DMS153 treated with DMSO at 0.1 percent for 48 hours (cell line): ENCODE measurements around the gene LMX1A.

Experiments
- DNase-seq: peaks from one replicate; lab custom pipeline; 2025; ENCODE audit not compliant: unreplicated experiment; lab: John Stamatoyannopoulos, UW

The LMX1A gene

DNA sequence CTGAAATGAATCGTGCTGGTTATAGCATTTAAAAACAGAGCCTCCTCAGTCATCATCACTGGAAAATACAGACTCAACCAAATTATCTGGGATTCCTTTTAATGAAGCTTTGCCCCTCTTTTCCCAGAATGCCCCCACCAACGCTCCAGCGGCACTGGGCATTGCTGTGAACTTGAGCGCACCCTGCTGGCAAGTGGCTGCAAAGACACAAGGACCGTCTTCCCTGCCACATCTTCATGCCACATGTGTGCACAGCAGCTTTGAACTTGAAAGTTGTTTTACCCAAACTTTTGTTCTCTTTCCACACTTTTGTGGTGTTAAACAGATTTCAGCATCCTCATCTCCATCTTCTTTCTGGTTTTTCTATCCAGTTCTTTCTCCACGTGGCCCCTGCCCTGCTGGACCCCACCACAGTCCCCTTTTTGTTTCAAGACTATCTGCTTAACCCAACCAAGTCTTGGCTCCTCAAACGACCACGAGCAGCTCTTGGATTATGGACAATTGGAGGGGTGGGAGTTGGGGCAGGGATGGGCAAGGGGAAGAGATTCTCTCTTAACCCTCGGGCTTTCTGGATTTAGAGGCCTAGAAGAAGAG is 12.8 kb upstream of the LMX1A start:
- DNase-seq, result no peak

DNA sequence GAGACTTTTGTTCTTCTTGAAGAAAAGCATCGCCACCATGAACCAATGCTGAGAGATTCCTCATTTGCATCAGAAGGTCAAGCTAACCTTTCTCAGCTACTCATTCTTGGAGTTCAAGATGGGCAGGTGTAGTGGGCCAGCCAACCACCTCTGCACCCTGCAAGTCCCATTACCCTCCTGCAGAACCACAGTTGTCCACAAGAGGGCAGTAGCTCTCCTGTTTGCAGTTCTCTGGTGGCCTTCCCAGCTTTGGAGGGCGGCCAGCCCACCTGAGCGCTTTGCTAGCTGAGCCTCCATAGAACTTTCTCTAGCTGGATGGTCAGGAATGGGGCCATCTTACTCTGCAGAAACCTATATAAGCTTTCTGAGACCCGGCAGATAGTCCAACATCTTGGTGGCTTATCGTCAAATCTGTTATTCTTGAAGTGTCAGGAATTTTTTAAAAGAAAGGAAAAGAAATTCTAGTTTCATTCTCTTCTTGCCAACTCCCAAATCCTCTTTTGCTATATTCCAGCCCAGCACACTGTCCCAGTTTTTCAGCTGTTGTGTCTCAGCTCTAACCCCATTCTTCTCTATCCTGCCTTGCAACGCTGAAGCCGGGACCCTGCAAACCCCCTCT is 11.0 kb upstream of the LMX1A start:
- DNase-seq, result peak; percentile 78

DNA sequence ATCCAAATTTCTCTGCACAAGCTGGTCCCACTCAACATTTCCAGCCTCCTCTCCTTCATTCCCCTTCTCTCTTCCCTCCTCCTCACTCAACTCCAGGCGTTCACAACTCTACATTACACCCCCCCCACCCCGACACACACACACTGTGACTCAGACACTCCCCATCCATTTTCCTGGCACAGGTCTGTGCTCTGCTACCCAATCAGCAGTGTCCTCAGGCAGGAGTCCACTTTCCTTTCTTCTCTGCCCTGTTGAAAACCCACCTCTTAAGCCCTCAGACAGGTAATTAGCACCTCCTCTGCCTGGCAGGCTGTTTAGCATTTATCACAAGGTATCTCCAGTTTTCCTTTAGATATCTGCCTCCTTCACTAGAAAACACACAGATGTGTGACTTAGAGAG is 8.8 kb upstream of the LMX1A start:
- no peak for DNase-seq

DNA sequence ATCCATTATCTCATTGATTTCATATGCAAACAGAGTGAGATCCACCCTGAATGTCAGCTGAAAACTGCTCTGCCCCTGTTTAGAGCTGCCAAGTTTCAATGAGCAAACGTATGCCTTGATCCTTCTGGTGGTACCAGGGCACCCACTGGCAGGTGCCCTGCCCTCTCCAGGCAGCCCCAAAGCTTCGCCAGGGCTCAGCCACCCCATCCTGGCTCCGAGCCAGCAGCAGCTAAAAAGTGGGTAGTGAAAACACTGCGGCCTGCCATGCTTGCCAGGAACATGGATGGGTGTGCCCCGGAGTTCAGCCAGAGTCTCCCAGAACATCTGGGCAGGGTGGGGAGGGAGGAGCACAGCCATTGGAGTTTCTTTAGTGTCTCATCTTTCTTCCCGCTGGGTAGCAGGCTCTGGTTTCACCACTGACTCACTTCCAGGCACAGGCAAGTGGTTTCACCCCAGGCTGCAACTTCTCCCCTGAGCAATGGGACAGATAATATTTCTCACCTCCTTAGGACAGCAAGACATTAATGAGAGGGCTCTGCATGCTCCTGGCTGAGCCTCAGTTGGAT is 8.1 kb upstream of the LMX1A start:
- DNase-seq, result peak; percentile 30

DNA sequence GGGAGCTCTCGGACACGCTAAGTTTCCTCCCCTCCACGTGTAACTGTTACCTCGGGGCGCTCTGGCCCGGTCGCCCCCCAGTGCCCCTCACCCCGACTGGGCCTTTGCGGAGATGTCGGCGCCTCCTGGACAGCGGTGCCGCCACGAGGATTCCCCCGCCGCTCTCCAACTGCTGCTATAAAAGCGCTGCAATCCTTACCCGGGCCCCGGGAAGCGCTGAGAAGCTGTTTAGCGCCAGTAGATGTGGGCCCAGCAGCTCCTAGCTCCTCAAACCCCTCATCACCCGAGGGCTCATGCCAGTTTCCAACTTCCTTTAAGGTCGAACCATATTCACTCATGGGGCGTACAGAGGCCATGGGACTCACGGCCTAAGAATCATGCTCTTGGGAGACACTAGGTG is 361 bp upstream of the LMX1A start:
- no peak for DNase-seq

DNA sequence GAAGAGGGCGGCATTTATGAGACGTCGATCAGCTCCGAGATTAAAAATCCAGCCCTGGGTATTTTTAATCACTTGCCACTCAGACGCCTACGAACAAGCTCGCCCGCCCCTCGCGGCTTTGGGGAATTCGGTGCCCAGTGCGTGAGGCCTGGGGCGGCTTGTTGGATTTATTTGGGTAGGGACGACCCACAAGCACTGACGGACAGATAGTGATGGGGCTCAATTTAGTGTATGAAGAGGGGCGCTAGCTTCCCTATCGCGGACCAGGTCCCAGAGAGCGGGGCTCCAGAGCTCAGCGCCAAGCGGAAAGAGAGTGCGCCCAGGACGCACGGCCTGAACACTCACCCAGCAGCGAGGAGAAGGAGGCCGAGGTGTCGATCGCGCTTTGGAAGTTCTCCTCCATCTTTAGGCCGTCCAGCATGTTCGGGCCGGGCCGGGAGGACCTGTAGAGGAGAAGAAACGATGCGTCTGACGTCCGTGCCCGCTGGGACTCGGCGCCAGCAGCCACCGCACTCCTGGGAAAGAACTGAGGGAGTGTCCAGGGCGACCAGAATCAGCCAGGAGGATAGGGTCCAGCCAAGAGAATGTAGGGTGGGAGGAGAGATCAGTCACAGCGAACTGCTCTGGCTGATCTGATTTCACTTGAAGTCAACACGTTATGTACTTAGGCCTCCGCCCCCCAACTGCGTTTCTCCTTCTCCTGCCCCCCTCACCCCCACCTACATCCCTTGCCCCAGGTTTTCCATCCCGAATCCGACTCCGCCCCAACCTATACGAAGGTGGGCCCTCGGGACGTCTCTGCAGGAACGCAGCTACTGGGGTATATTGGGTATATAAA is 1.2 kb downstream of the LMX1A start:
- DNase-seq, result no peak

DNA sequence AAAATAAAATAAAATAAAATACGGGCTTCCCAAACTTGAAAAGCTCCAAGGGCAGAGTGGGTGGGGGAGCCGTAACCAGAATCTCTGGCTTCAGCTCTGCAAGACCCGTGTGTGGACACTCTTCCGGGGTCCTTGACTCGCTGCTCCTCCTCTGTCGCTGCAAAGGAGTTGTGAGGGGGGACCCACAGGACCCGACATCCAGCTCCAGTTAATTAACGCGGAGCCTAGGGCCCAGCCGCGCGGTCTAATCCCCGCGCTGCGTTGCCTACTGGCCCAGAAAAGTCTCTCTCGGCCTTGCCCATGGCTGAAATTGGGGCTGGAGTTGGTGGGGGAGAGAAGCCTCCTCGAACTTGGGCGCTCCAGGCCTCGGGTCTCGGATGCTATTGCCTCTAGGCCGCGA is 1.8 kb downstream of the LMX1A start:
- no peak for DNase-seq

DNA sequence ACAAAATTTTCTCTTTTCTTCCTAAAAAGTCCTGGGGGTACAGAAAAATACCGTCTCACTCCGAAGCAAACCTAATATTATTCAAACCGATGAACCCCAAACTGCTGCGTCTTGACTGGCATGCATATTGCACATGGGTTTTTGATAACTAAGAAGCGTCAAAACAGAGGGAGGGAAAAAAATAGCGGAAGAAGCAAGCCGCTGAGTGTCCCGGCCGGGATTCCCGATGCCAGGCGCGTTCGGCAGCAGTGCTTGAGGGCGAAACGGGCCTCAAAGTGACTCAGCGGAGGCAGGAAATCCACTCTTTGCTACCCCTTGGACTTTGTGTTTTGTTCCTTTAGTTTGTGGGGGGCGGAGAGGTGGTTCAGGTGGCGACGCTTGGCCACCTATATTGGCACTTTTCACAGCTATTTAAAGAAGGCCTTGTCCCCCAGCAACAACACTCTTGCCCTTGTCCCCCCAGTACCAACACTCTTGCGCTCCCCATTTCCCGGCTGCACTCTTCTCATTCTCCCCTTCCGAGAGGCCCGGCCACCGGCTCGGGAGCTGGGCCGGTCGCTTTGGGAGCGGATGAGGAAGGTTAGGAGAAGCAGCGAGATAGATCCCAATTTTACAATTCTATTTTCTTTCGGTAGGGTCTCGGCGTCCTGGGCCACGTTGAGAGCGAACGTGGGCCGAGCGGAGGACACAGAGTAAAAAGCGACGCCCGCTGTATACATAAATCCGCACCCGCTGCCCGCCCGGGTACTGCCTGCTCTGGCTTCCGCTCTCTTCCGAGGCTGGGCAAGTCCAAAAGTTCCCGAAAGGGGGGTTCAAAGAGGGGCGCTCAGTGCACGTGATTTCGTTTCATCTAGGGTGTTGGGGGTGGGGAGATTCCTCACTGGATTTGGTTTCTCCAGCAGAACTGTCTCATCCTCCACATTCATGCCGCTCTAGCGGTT is 2.5 kb downstream of the LMX1A start:
- DNase-seq, result no peak

DNA sequence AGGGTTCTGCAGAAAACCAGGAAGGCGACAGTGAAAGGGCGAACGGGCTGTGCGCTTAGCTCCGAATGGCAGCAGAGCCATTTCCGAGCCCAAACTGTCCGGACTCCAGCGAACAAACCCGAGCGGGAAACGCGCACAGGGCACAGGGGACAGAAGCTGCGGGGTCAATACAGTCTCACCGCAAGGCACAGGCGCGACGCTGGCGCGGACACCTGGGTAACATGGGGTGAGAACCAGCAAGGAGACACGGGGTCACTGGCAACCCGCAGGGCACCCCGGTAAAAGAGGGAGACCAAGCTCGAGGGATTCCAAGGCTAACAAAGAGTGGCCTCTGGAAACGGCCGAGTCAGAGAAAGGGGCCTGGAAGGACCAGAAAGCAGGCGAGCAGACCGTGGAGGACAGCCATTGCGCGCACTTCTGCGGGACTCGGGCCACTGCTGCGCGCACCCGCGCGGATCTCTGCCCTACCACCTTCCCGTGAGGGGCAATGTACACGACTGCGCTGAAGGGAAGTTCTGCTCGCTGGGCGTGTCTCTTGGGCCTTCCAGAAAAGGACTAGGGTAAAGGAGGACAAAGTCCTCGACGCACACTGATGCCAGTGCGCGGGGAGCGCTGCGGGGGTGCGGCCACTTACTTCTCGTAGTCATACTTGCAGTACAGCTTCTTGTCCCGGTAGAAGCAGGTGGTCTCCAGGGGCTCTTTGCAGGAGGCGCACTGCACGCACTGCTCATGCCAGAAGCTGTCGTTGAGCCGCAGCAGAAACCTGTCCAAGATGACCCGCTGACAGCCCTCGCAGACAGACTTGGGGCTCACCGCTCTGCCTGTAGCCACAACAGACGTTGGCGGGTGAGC is 3.8 kb downstream of the LMX1A start:
- DNase-seq, result no peak

DNA sequence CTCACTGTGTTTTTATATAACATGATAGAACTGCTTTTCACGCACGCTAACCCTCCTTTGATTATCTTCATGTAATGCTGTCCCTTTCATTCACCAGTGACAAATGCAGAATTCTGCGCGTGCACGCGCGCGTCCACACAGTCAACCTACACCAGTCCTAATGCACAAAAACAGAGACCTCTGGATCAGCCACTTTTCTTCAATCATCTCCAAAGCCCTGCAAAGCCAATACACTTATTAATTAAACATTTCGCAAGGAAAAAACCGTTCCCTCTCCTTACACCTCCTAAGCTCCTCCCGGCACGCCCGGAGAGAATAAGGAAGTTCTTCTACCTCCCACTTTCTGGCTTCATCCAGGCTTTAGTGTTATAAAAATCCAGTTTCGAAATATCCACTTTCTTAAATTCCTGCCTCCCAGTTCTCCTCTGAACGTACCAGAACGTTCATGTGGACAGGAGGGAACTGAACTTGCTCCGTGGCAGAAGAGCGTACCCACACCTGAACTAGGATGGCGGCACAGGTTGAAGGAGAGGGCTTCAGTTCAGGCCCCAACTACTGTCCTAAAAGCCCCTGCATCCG is 4.6 kb downstream of the LMX1A start:
- DNase-seq, result no peak

DNA sequence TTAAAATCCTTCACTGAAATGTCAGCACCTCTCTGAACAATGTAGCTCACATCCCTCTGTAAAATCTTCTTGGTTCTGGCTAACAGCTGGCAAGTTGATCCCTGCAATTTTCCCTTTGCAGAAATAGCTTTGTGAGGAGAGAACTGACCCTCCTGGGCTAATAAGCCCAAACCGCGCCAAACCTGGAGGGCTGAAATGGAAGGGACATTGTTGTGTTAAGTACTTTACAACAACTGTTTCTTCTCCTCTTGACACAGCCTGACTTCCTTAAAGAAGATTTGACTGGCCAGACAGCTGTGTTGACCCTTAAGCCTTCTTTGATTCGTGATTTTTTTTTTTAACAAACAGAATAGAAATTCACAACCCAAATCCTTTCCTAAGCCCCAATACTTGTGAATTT is 5.7 kb downstream of the LMX1A start:
- DNase-seq, result no peak

DNA sequence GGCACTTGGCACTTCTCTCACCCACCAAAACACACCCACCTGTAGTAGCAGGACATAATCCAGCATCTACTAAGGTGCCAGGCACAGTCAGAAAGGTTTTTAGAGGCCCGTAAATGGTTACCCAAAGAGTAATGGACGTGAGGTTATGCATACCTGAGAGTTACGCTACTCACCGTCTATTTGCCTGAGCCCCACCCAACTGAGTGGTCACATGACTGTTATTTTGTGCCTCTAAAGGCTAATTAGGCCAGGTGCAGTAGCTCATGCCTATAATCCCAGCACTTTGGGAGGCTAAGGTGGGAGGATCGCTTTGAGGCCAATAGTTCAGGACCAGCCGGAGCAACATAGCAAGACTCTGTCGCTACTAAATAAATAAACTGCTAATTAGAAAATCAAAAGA is 11.0 kb downstream of the LMX1A start:
- DNase-seq, result no peak

DNA sequence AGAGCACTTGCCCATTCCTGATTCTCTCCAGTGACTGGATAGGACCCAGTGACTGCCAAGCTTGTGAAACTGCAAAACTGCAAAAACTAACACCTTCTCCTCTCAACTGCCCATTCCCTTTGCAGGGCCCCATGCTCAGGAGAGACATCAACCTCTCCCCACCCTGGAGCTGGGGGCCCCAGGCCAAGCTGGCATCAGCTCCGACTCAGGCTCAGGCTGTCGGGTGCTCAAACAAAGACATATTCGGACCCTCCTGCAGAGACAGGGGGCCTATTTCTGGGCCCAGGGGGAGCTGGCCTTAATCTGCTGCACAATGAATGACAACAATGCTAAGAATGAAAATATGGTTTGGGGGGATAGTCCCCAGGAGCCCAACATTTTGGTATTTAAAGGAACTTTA is 11.8 kb downstream of the LMX1A start:
- no peak for DNase-seq

DNA sequence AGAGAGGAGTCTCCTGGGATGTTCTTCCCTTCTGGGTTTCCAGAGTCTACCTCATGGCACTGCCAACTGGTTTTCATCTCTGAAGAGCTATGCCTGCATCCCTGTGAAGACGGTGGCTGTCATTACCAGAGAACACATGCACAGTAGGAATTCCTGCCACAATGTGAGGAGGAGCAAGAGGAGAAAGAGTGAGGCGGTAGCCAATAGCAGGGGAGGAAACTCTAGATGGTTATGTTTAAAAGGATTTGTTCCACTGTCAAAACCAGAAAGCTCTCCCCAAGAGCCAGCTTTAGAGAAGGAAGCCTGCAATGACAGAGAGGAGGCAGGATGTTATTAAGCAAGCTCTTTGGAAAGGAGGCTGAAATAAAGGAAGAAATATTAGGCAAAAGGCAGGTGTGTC is 12.3 kb downstream of the LMX1A start:
- DNase-seq, result no peak

DNA sequence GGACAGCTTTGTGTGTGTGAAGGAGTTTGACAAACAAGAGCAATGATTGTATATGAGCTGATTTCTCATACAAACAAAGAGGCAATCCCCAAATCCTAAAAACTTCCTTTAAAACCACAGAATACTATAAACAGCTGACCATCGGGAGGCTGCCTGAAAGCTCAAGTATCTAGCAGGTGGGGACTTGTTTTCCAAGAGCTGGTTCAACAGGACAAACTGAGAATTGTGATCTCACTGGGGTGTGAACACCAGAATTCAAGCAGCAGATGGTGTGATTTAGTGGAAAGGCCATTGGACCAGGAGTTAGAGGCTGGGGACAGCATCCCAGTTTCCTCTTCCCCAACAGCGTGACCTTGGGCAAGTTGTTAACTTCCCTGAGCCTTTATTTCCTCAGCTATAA is 13.9 kb downstream of the LMX1A start:
- DNase-seq, result no peak

DNA sequence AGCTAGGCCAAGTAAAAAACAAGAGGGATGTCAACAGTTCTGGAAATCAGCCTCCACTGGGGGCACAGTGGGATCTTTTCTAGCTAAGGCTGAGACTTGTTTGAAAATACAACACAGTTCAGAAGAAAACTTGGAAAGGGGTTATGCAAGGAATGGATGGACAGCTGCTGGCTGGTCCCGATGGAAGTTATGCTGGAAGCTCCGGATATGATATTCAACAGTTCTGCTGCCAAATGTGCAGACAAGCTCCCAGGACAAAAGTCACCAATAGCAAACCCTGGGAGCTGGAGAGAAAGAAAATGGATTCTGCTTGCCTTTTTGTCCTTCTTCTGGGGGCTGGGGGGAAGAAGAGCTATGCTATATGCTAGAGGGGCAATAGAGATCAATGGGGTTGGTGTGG is 14.3 kb downstream of the LMX1A start:
- DNase-seq, result no peak

DNA sequence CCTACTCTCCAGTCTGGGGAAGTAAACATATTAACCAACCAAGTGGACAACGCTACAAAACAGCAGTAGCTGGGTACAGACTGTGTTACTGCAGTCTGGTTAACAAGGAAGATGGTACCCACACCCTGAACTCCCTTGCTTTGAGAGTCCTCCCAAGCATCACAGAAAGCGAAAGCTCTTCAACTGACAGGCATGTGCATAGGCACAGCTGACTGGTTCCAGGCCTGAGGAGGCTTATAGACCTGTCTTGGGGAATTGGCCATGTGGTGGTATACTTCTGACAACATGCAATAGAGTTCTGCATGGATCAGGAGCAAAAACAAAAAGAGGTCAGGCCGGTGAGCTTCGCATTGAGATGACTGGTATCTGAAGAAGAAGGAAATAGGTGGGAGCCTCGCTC is 17.4 kb downstream of the LMX1A start:
- DNase-seq, result no peak

DNA sequence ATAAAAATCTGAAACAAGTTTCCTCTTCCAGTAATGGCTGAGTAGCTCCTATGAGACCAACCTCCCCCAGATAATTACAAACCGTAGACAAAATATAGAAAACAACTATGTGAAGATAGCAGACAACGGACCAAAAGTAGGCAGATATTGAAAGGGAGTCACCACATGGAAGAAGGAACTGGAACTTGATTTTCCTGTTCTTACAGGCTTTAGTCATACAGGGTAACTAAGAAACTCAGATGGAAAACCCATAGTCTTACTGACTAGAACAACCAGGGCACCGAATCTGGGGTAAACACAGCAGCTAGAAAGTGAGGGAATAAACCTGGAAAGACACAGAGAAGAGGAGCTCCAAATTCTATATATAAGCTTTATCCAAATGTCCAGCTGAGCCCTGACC is 26.0 kb downstream of the LMX1A start:
- no peak for DNase-seq

DNA sequence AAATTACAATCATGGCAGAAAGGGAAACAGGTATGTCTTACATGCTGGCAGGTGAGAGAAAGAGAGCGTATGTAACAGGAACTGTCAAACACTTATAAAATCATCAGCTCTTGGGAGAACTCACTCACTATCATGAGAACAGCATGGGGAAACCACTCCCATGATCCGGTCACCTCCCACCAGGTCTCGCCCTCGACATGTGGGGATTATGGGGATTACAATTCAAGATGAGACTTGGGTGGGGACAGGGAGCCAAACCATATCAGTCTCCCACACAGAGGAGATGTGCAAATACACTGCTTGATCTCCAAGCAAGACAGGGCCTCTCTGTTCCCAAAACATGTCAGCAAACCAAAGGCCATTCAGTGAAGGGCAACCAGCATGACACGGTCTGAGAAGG is 27.4 kb downstream of the LMX1A start:
- DNase-seq, result no peak

DNA sequence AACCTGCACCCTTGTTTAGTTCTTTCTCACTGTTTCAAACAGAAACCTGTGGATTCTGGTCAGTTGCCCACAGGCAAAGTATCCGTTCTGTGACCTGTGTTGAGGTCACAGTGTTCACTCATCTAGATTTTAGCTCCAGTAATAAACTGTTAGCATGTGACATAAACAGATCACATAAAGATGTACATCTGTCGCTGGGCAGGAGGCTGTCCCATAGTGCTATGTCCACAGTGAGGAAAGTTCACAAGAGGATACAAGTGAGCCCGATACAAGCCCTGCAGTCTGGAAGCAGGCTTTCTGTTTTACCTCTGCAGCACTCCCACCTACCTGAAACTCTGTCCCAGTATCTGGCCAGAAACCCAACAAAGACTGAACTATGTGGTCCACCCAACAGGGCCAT is 28.4 kb downstream of the LMX1A start:
- no peak for DNase-seq
